GM19240 (cell line): ENCODE data around the gene EDN2.

Experiments used
- DNase-seq: peaks from one replicate; pipeline ENCODE4 v3.0.0; 2011; ENCODE audit warnings: low spot score; ENCODE audit not compliant: insufficient read length

Gene EDN2

GRCh38 chr1:41517062-41517438, 32.6 kb upstream of the EDN2 start:
- no peak for DNase-seq

- DNase-seq = peak; percentile 89
Observed at GRCh38 chr1:41516168-41517061, 31.9 kb upstream of the EDN2 start.

- DNase-seq = no peak
Observed at GRCh38 chr1:41515778-41516167, 31.3 kb upstream of the EDN2 start.

- no peak for DNase-seq
Observed at GRCh38 chr1:41515131-41515678, 30.7 kb upstream of the EDN2 start.

GRCh38 chr1:41514381-41514780, 29.9 kb upstream of the EDN2 start:
- DNase-seq = no peak

DNA sequence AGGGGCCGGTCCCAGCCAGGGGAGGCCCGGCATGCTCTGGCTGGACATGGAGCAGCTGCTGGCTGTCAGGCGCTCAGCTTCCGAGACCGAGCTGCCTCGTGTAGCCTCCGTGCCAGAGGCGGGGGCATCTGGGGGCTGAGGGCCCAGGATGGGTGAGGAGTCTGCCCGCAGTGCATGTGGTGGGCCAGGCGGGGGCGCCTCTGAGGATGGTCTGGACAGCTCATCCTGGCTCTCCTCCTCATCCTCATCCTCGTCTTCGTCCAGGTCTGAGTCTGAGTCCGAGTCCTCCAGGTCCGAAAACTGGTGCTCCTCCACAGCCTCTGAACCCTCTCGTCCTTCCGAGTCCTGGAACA, 28.9 kb upstream of the EDN2 start:
- no peak for DNase-seq

DNA sequence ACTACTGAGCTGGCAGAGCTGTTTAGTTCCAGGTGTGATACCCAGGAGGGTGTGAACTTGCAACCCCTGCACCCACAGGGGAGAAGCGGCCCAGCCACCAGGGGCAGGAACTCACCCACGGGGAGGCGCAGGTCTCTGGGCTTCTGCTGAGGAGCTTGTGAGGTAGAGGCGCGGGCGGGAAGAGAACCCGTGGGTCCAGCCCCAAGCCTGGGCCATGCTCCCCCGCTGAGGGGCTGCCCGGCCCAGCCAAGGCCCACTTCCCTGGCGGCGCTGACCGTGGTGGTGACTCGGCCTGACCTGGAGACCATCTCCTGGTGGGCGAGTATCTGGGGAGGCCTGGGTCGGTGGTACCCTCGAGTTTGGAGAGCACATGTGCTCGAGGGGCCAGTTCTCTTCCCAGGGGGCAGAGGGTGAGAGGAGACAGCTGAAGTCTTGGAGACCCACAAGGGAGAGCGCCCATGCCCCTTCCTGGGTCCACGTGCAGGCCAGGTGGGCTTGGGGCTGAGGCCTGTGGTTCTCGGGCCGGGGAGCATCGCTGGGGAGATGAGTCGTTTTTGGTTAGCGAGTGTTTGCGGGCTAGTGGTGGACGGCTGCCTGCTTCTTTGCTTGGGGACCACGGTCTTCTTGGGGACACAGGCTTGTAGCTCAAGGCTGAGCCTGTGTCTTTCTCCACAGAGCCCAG, 28.4 kb upstream of the EDN2 start:
- DNase-seq = no peak

DNA sequence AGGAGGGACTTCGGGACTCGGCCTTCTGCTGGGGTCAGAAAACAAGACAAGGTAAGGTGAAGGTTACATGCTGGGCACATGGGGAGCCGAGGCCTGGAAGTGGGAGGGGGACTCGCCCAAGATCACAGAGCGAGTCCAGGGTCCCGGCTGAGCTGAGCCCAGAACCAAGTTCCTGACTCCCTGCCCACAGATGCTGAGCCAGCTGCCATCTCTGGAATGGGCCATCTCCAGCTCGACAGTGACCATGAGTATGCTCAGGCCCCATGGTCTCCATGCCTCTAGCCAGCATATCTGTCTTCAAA, 26.7 kb upstream of the EDN2 start:
- DNase-seq = no peak

GRCh38 chr1:41510531-41511238, 26.2 kb upstream of the EDN2 start:
- no peak for DNase-seq

DNA sequence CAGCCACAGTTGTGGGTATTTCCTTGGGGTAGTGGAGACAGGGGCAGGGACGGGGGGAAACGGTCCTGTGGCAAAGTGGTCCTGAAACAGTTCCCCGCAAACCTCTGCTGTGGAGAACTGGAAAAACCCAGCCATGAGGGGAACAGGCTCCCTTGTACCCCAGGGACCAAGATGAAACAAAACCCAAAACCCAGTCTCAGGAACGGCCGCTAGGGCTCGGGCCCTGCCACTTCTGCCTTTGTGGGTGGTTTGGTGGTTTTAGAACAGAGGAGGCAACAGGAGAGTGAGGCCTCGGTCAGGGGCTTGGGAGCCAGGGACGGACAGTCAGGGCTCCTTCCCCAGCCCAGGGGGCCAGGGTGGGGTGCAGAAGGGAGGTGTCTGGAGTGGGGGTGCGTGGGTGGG, 24.8 kb upstream of the EDN2 start:
- no peak for DNase-seq

GRCh38 chr1:41508290-41508689, 23.8 kb upstream of the EDN2 start:
- no peak for DNase-seq

DNA sequence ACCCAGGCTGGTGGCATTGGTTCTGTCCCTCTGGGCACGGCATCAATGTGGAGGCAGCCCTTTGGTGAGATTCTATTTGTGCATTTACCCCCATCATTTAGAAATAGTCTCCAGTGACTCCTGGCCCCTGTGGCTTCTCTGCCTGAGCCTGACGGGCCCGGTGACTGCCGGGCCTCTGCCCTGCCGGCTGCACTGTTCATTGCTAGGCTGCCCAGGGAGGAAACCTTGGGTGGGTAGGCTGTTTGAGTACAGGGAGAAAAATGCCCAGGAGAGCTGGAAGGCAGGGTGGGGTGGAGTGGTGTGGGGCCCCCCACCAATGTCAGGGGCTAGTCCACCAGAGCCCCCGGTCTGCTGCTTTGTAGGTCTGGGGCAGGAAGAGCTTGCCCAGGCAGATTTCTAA, 23.4 kb upstream of the EDN2 start:
- no peak for DNase-seq

- no peak for DNase-seq
Observed at GRCh38 chr1:41507110-41507720, 22.7 kb upstream of the EDN2 start.

GRCh38 chr1:41504114-41505035, 19.9 kb upstream of the EDN2 start:
- no peak for DNase-seq

GRCh38 chr1:41503538-41504113, 19.1 kb upstream of the EDN2 start:
- no peak for DNase-seq

GRCh38 chr1:41502912-41503311, 18.4 kb upstream of the EDN2 start:
- DNase-seq = no peak

DNA sequence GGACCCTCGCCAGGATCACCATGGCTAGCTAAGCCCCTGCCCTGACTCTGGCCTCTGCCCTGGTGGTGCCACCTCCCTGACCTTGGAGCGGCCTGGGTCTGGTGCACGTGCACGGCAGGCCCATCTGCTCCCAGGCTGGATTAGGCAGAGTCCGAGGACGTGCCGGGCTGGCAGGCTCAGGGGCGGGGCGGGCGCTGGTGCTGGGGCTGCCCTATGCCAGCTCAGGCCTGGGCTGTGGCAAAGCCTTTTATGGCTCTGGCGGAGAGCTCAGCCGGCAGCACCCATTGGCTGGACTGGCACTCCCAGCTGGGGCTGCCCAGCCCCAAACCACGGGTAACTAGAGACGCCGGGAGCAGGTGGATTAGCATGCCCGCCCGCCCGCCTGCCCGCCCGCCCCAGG, 17.1 kb upstream of the EDN2 start:
- no peak for DNase-seq

GRCh38 chr1:41500781-41501518, 16.5 kb upstream of the EDN2 start:
- no peak for DNase-seq

GRCh38 chr1:41500378-41500777, 15.9 kb upstream of the EDN2 start:
- no peak for DNase-seq

- DNase-seq = no peak
Observed at GRCh38 chr1:41499591-41499990, 15.1 kb upstream of the EDN2 start.
